Bladder microvascular endothelial cell (primary cell): Measurements from ENCODE around the gene MYL6. TPM values are rescaled to one million over a fixed set of nuclear protein-coding genes. Genes with fewer than 3 reads are reported as not detected.

Source experiments
- total RNA-seq: library from RNA; depleted of rRNA; stranded (reverse); fragments of >200 nt; gene quantifications from 2 replicates; pipeline ENCODE4 v1.2.3, GENCODE V29; 2014

Gene MYL6
- 3,299 and 3,963 TPM in 2 replicates for total RNA-seq

GRCh38 chr12:56158029-56158925 lies at the start of gene MYL6:
TSS of gene MYL6 (plus strand) at chr12:56158359. CDS start at chr12:56158402, 43 bp downstream.

GRCh38 chr12:56116267-56117081 lies 41.7 kb upstream of the MYL6 start, which contains the start of gene RPL41:
TSS of gene RPL41 (plus strand) at chr12:56116633.

GRCh38 chr12:56117778-56118687 lies 40.1 kb upstream of the MYL6 start, which contains the start of gene ZC3H10:
TSS of gene ZC3H10 (plus strand) at chr12:56118266. CDS start at chr12:56120563, 2,297 bp downstream.

GRCh38 chr12:56127888-56128669 lies 30.1 kb upstream of the MYL6 start, which contains the start of gene ESYT1:
TSS of gene ESYT1 (plus strand) at chr12:56128267. CDS start at chr12:56128320, 53 bp downstream.

GRCh38 chr12:56152132-56152755 lies 5.9 kb upstream of the MYL6 start, which contains the start of gene MYL6B:
TSS of gene MYL6B (plus strand) at chr12:56152587. CDS start at chr12:56153919, 1,332 bp downstream.

GRCh38 chr12:56189099-56189917 lies 31.1 kb downstream of the MYL6 start, which contains the start of gene SMARCC2:
TSS of gene SMARCC2 (minus strand) at chr12:56189483. CDS start at chr12:56189461, 22 bp downstream.

Other genes starting within 250 kb of the MYL6 start
- gene PYM1, start 230.5 kb upstream of the MYL6 start, total RNA-seq: 27.3 and 33.2 TPM in 2 replicates
- gene DGKA, start 227.2 kb upstream of the MYL6 start, total RNA-seq: 29.0 and 37.6 TPM in 2 replicates
- 0.38 and 0.81 TPM in 2 replicates for gene PMEL, start 192.3 kb upstream of the MYL6 start, total RNA-seq
- 27.1 and 35.3 TPM in 2 replicates for gene CDK2, start 191.5 kb upstream of the MYL6 start, total RNA-seq
- 30.6 and 52.0 TPM in 2 replicates for gene RAB5B, start 184.3 kb upstream of the MYL6 start, total RNA-seq
- 6.5 and 12.3 TPM in 2 replicates for gene SUOX, start 161.1 kb upstream of the MYL6 start, total RNA-seq
- gene IKZF4, start 137.3 kb upstream of the MYL6 start, total RNA-seq: 0.16 and 0.25 TPM in 2 replicates
- gene RPS26, start 116.4 kb upstream of the MYL6 start, total RNA-seq: 32.6 and 61.2 TPM in 2 replicates
- 0.63 TPM in 1 of 2 replicates, not detected in the other for gene ERBB3, start 78.2 kb upstream of the MYL6 start, total RNA-seq
- 114 and 216 TPM in 2 replicates for gene PA2G4, start 53.8 kb upstream of the MYL6 start, total RNA-seq
- gene RPL41, start 41.7 kb upstream of the MYL6 start, total RNA-seq: 2,621 and 2,969 TPM in 2 replicates
- gene ZC3H10, start 40.1 kb upstream of the MYL6 start, total RNA-seq: 4.4 and 6.4 TPM in 2 replicates
- gene ESYT1, start 30.1 kb upstream of the MYL6 start, total RNA-seq: 328 and 362 TPM in 2 replicates
- 69.4 and 71.4 TPM in 2 replicates for gene MYL6B, start 5.8 kb upstream of the MYL6 start, total RNA-seq
- gene SMARCC2, start 31.1 kb downstream of the MYL6 start, total RNA-seq: 38.0 and 56.8 TPM in 2 replicates
- gene RNF41, start 63.6 kb downstream of the MYL6 start, total RNA-seq: 68.5 and 138 TPM in 2 replicates
- 24.9 and 27.2 TPM in 2 replicates for gene NABP2, start 66.0 kb downstream of the MYL6 start, total RNA-seq
- 0.38 TPM in 1 of 2 replicates, not detected in the other for gene SLC39A5, start 71.7 kb downstream of the MYL6 start, total RNA-seq
- 8.4 and 33.0 TPM in 2 replicates for gene ANKRD52, start 100.0 kb downstream of the MYL6 start, total RNA-seq
- gene COQ10A, start 108.6 kb downstream of the MYL6 start, total RNA-seq: 4.5 and 7.7 TPM in 2 replicates
- gene CS, start 142.0 kb downstream of the MYL6 start, total RNA-seq: 90.7 and 173 TPM in 2 replicates
- 48.9 and 65.3 TPM in 2 replicates for gene CNPY2, start 157.6 kb downstream of the MYL6 start, total RNA-seq
- gene PAN2, start 175.6 kb downstream of the MYL6 start, total RNA-seq: 11.2 and 21.5 TPM in 2 replicates
- 0.19 TPM in 1 of 2 replicates, not detected in the other for gene IL23A, start 180.5 kb downstream of the MYL6 start, total RNA-seq
- 52.9 and 88.8 TPM in 2 replicates for gene STAT2, start 201.7 kb downstream of the MYL6 start, total RNA-seq
- not detected in 2 replicates for gene APOF, start 204.5 kb downstream of the MYL6 start, total RNA-seq